Measurements from ENCODE around the gene ADRA2B.

DNA sequence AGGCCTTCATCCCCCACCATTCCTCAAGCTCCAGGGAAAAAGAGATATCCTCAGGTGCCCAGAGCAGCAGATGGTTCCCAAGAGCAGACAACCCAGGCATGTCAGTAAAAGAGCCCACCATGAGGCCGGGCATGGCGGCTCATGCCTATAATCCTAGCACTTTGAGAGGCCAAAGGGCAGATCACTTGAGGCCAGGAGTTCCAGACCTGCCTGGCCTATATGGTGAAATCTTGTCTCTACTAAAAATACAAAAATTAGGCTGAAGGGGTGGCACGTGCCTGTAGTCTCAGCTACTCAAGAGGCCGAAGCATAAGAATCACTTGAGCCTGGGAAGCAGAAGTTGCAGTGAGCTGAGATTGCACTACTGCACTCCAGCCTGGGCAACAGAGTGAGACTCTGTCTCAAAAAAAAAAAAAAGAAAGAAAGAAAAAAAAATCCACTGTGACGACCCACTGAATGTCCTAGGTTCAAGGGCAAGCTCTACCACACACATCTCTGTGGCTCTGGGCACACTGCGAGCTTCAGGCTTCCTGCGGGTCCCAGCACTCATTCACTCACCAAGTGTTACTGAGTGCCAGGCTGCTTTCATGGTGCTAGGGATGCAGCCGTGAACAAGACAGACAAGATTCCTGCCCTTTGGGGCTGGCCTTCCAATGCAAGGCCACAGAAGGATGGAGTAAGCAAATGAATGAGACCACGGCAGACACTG lies 35.4 kb upstream of the ADRA2B start:
- TF ChIP-seq, protein P1, sequence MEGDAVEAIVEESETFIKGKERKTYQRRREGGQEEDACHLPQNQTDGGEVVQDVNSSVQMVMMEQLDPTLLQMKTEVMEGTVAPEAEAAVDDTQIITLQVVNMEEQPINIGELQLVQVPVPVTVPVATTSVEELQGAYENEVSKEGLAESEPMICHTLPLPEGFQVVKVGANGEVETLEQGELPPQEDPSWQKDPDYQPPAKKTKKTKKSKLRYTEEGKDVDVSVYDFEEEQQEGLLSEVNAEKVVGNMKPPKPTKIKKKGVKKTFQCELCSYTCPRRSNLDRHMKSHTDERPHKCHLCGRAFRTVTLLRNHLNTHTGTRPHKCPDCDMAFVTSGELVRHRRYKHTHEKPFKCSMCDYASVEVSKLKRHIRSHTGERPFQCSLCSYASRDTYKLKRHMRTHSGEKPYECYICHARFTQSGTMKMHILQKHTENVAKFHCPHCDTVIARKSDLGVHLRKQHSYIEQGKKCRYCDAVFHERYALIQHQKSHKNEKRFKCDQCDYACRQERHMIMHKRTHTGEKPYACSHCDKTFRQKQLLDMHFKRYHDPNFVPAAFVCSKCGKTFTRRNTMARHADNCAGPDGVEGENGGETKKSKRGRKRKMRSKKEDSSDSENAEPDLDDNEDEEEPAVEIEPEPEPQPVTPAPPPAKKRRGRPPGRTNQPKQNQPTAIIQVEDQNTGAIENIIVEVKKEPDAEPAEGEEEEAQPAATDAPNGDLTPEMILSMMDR (IDR thresholded peaks at IDR 0.05) = no peak
- TF ChIP-seq EP300 (IDR thresholded peaks at IDR 0.05) (no peak), POLR2A (IDR thresholded peaks at IDR 0.05) (no peak)

Measured in gastroesophageal sphincter (tissue), 3 donors.